Calu3 (cell line): ENCODE results near the gene IGFLR1. TPM values are rescaled to one million over a fixed set of nuclear protein-coding genes. Genes with fewer than 3 reads are reported as not detected.

Source experiments
- BruUV-seq: library from RNA; stranded (reverse); fragments of 400-500 nt; replicated peaks from 2 replicates; lab custom pipeline; 2021; lab: Mats Ljungman, UMichigan
- CTCF ChIA-PET: fragments of 300-600 bp; sonication (Branson Sonifier 250); formaldehyde crosslinking; loops from one replicate; lab custom pipeline; 2022; ENCODE audit warnings: antibody characterized with exemption; lab: Charles Lee
- DNase-seq: peaks from one replicate; pipeline ENCODE4 v3.0.0; 2022
- H3K27ac Mint-ChIP-seq: one replicate; pipeline ENCODE4 v1.8.0; 2022; ENCODE audit warnings: mixed read lengths; ENCODE audit not compliant: unreplicated experiment
- H3K27me3 Mint-ChIP-seq: one replicate; pipeline ENCODE4 v1.8.0; 2022; ENCODE audit warnings: mixed read lengths; ENCODE audit not compliant: unreplicated experiment
- H3K36me3 Mint-ChIP-seq: one replicate; pipeline ENCODE4 v1.8.0; 2022; ENCODE audit warnings: mild to moderate bottlenecking, moderate library complexity, mixed read lengths; ENCODE audit not compliant: insufficient read depth, unreplicated experiment
- H3K4me1 Mint-ChIP-seq: one replicate; pipeline ENCODE4 v1.8.0; 2022; ENCODE audit warnings: mild to moderate bottlenecking, low read depth, mixed read lengths; ENCODE audit not compliant: unreplicated experiment
- H3K4me3 Mint-ChIP-seq: one replicate; pipeline ENCODE4 v1.8.0; 2022; ENCODE audit warnings: mild to moderate bottlenecking, low read depth, moderate library complexity, mixed read lengths; ENCODE audit not compliant: unreplicated experiment
- H3K9me3 Mint-ChIP-seq: one replicate; pipeline ENCODE4 v1.8.0; 2022; ENCODE audit warnings: low read depth, mixed read lengths; ENCODE audit not compliant: unreplicated experiment
- CTCF ChIP-seq: fragments of 200-600 bp; IDR thresholded peaks from one replicate; pipeline ENCODE4 v1.8.0; 2022; ENCODE audit warnings: antibody characterized with exemption; ENCODE audit not compliant: unreplicated experiment
- intact Hi-C: fragments of 100-400 bp; cut with micrococcal nuclease; formaldehyde crosslinking; loops from one replicate; pipeline ENCODE4 v1.10.0; 2022; ENCODE audit not compliant: unreplicated experiment
- total RNA-seq: library from RNA; stranded (reverse); gene quantifications from 2 replicates; pipeline ENCODE4 v1.2.3, GENCODE V29; 2022

The IGFLR1 gene
- total RNA-seq, 1 experiment from 2014 or later = 9.2 TPM

GRCh38 chr19:35784503-35785338 is 42.5 kb upstream of the IGFLR1 start:
- no peak overlapping the region for H3K27ac Mint-ChIP-seq
- TF ChIP-seq CTCF = no peak
- no TSS peak for BruUV-seq
- H3K27me3 Mint-ChIP-seq = no peaks in the 10 kb centered on the region
- CTCF ChIA-PET = interaction anchor here (0.6 kb wide), 1 partner anchor 786 kb away, joined by 3 read pairs; no protein-coding TSS in a partner anchor
- no peaks in the 10 kb centered on the region for H3K36me3 Mint-ChIP-seq
- no peaks in the 10 kb centered on the region for H3K9me3 Mint-ChIP-seq
- intact Hi-C loops = no loop called here
- DNase-seq = no peak
- H3K4me3 Mint-ChIP-seq = no peak overlapping the region
- H3K4me1 Mint-ChIP-seq = peaks cover 8% of the 10 kb centered on the region

- no peaks in the 10 kb centered on the region for H3K36me3 Mint-ChIP-seq
- no peak overlapping the region for H3K27ac Mint-ChIP-seq
- no peak overlapping the region for H3K4me3 Mint-ChIP-seq
- TF ChIP-seq CTCF = no peak
- intact Hi-C loops = no loop called here
- BruUV-seq = no TSS peak
- DNase-seq = no peak
- H3K4me1 Mint-ChIP-seq = peaks cover 8% of the 10 kb centered on the region
- no peaks in the 10 kb centered on the region for H3K27me3 Mint-ChIP-seq
- CTCF ChIA-PET = interaction anchor here (0.6 kb wide), 1 partner anchor 787 kb away, joined by 3 read pairs; no protein-coding TSS in a partner anchor
- no peaks in the 10 kb centered on the region for H3K9me3 Mint-ChIP-seq
Measured at GRCh38 chr19:35783469-35784434, 41.5 kb upstream of the IGFLR1 start.

- intact Hi-C loops = no loop called here
- Mint-ChIP-seq H3K27ac (no peak overlapping the region), H3K36me3 (no peaks in the 10 kb centered on the region), H3K9me3 (no peaks in the 10 kb centered on the region), H3K27me3 (no peaks in the 10 kb centered on the region), H3K4me3 (no peak overlapping the region), H3K4me1 (peaks cover 8% of the 10 kb centered on the region)
- CTCF ChIA-PET = no interaction called here
- no TSS peak for BruUV-seq
- no peak for TF ChIP-seq CTCF
- no peak for DNase-seq
Measured at GRCh38 chr19:35782589-35782988, 40.3 kb upstream of the IGFLR1 start.

- no peaks in the 10 kb centered on the region for H3K9me3 Mint-ChIP-seq
- H3K27me3 Mint-ChIP-seq = no peaks in the 10 kb centered on the region
- no peak overlapping the region for H3K27ac Mint-ChIP-seq
- H3K4me3 Mint-ChIP-seq = no peak overlapping the region
- H3K36me3 Mint-ChIP-seq = no peaks in the 10 kb centered on the region
- no TSS peak for BruUV-seq
- no peak for DNase-seq
- no peak for TF ChIP-seq CTCF
- peaks cover 8% of the 10 kb centered on the region for H3K4me1 Mint-ChIP-seq
- CTCF ChIA-PET = no interaction called here
- intact Hi-C loops = no loop called here
Measured at GRCh38 chr19:35781650-35782049, 39.4 kb upstream of the IGFLR1 start.
